ENCODE results near the gene PCNX1.

Gene PCNX1

DNA sequence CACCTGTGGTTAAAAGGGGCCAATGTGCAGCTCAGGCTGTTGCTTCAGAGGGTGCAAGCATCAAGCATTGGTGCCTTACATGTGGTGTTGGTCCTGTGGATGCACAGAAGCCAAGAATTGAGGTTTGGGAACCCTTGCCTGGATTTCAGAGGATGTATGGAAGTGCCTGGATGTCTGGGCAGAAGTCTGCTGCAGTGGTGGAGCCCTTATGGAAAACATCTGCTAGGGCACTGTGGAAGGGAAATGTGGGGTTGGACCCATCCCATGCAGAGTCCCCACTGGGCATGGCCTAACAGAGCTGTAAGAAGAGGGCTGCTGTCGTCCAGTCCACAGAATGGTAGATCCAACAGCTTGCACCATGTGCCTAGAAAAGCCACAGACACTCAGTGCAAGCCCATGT is 36.6 kb downstream of the PCNX1 start:
- Mint-ChIP-seq H3K4me1 (ENCODE audit: low read depth) (peaks cover 70% of the 10 kb centered on the region), H3K27ac (no peak overlapping the region), H3K27me3 (no peaks in the 10 kb centered on the region), H3K4me3 (no peak overlapping the region), H3K36me3 (ENCODE audit: low read depth) (peaks cover 85% of the 10 kb centered on the region), H3K9me3 (peaks cover 47% of the 10 kb centered on the region)
- no peak for DNase-seq

DNA sequence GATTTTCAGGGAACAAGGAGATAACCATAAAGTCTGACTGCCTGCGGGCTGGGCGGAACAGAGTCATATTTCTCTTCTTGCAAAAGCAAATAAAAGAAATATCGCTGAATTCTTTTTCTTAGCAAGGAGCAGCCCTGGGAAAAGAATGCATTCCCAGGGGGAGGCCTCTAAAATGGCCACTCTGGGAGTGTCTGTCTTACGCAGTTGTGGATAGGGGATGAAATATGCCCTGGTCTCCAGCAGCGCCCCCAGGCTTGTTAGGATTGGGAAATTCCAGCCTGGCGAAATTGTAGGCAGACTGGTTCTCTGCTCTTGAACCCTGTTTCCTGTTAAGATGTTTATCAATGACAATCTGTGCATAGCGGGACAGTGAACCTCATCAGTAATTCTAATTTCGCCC is 40.5 kb downstream of the PCNX1 start:
- H3K4me1 Mint-ChIP-seq (ENCODE audit: low read depth): peaks cover 38% of the 10 kb centered on the region
- H3K27me3 Mint-ChIP-seq: no peaks in the 10 kb centered on the region
- peaks cover 34% of the 10 kb centered on the region for H3K9me3 Mint-ChIP-seq
- no peak overlapping the region for H3K27ac Mint-ChIP-seq
- DNase-seq: no peak
- H3K4me3 Mint-ChIP-seq: no peak overlapping the region
- peaks cover 75% of the 10 kb centered on the region for H3K36me3 Mint-ChIP-seq (ENCODE audit: low read depth)

DNA sequence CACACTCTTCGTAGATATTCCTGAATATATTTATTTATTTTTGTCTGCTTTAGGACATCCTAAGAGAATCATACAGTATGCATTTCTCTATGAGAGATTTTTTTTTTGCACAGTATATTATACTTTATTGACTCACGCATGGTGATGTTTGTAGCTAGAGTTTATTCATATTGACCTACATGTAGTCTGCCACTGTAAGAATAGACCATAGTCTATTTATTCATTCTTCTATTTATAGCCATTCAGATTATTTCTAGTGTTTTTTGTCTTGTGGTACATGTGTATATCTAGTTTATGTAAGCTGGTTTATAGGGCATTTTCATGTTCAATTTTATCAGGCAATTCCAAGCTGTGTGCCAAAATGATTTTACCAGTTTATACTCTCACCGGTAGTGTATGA is 45.2 kb downstream of the PCNX1 start:
- H3K36me3 Mint-ChIP-seq (ENCODE audit: low read depth): peaks cover 45% of the 10 kb centered on the region
- no peaks in the 10 kb centered on the region for H3K27me3 Mint-ChIP-seq
- peaks cover 5% of the 10 kb centered on the region for H3K9me3 Mint-ChIP-seq
- no peak overlapping the region for H3K4me3 Mint-ChIP-seq
- no peak for DNase-seq
- H3K27ac Mint-ChIP-seq: peak overlapping the region; percentile 65
- peaks cover 41% of the 10 kb centered on the region for H3K4me1 Mint-ChIP-seq (ENCODE audit: low read depth)

DNA sequence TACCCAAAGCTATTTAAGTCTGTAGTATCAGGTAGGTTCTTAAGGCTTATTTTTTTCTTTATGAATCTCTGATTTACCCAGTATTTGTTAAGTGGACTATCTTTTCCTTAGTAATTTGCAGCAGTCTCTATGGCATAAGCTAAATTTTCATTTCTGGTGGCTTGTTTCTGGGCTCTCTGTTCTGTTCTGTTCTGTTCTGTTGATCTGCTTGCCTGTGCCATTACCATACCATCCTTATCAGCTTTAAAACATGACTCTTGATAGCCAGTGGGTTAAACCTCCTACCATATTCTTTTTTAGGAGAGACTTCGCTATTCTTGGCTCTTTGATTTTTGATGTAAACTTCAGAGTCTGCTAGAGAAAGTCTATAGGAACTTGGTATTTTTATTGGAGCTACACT is 46.8 kb downstream of the PCNX1 start:
- DNase-seq: no peak
- H3K36me3 Mint-ChIP-seq (ENCODE audit: low read depth): peaks cover 42% of the 10 kb centered on the region

DNA sequence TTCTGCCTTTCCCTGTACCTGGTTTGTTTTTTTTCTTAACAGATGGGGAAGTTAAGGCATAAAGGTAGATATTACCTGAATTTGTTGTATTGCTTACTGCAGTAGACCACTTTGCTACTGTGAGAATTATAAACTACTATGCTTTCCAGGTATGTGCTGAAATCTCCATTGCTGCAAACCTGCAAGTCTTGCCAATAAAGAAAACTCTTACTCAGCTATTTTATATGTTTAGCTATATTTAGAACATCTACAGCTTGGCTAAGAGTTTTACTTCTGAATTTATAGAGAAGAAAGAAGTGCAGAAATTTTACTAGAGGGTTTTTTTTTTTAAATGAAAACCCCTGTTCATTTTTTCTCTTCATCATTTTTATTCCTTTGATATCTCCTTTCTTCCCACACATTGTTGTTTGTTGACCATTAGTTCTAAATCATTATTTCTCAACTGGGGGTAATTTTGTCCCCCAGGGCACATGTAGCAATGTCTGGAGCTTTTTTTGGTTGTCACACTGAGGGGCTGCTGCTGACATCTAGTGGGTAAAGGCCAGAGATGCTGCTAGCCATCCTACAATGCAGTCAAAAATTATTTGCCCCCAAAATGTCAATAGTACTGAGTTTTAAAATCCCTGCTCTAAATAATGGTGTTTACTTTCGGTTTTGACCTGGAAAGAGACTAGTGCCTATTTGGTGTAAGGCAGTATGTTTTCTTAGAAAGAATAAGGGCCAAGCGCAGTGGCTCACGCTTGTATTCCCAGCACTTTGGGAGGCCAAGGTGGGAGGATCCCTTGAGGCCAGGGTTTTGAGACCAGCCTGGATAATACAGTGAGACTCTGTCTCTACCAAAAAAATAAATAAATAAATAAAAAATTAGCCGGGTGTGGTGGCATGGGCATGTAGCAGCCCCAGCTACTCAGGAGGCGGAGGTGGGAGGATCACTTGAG is 48.6 kb downstream of the PCNX1 start:
- peak overlapping the region; percentile 26 for H3K27ac Mint-ChIP-seq
- H3K4me1 Mint-ChIP-seq (ENCODE audit: low read depth): peaks cover 47% of the 10 kb centered on the region
- peaks cover 38% of the 10 kb centered on the region for H3K36me3 Mint-ChIP-seq (ENCODE audit: low read depth)
- no peak for DNase-seq
- no peak overlapping the region for H3K4me3 Mint-ChIP-seq
- H3K27me3 Mint-ChIP-seq: no peaks in the 10 kb centered on the region
- H3K9me3 Mint-ChIP-seq: no peaks in the 10 kb centered on the region

More for the DNA sequence above, 46.8 kb downstream of the PCNX1 start:
- H3K4me1 Mint-ChIP-seq (ENCODE audit: low read depth): peaks cover 47% of the 10 kb centered on the region
- H3K27ac Mint-ChIP-seq: peak overlapping the region; percentile 66
- H3K27me3 Mint-ChIP-seq: no peaks in the 10 kb centered on the region
- no peak overlapping the region for H3K4me3 Mint-ChIP-seq
- H3K9me3 Mint-ChIP-seq: no peaks in the 10 kb centered on the region

DNA sequence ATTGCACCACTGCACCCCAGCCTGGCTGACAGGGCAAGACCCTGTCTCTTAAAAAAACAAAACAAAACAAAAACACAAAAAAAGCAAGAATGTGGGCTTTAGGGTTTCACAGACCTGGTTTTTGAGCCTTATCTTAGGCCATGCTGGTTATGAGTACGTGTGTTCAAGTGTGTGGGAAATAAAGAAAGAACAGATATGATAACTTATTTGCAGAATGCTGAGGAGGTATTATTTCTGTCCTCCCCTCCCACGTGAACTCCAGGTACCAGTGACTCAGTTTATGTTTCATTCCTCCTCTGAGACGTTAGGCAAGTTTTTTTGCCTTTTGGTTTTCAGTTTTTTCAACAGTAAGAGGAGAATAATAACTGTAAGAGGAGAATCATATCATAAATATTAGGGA is 49.3 kb downstream of the PCNX1 start:
- no peaks in the 10 kb centered on the region for H3K27me3 Mint-ChIP-seq
- no peak overlapping the region for H3K4me3 Mint-ChIP-seq
- peak overlapping the region; percentile 49 for H3K27ac Mint-ChIP-seq
- peaks cover 37% of the 10 kb centered on the region for H3K36me3 Mint-ChIP-seq (ENCODE audit: low read depth)
- H3K4me1 Mint-ChIP-seq (ENCODE audit: low read depth): peaks cover 49% of the 10 kb centered on the region
- H3K9me3 Mint-ChIP-seq: no peaks in the 10 kb centered on the region
- DNase-seq: no peak

DNA sequence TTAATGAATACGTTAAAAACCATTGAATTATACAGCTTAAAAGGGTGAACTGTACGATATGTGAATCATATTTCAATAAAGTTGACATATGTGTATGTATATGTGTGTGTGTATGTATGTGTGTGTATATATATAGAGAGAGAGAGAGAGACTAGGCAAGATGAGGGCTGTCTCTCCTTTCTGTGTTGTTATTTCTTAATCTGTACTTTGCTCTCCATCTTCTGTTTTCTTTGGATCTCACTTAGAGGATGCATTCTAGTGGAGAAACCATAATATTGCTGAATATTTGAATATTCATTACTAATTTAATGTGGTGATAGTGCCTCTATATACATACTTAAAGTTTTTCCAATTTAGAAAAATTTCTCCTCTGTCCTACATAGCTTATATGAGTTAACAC is 50.5 kb downstream of the PCNX1 start:
- Mint-ChIP-seq H3K4me1 (ENCODE audit: low read depth) (peaks cover 52% of the 10 kb centered on the region), H3K36me3 (ENCODE audit: low read depth) (peaks cover 40% of the 10 kb centered on the region), H3K27me3 (no peaks in the 10 kb centered on the region), H3K27ac (peak overlapping the region; percentile 59), H3K4me3 (no peak overlapping the region), H3K9me3 (no peaks in the 10 kb centered on the region)
- no peak for DNase-seq

DNA sequence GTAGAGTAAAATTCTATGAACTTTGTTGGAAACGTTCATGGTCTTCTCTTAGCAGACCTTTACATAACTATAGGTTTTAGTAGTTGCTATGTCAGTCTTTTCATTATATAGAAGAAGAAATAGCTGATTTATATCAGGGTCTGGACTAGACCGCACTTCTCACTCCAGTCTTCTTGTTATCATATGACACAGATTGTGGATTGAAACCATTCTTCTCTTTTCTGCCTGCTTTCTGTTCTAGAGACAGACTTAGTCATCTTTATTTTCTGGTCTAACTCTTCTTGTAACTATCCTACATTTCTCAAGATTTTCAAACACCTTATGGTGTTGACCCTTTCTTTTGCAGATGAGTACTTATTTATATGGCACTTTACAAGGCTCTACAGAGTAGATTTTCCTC is 55.7 kb downstream of the PCNX1 start:
- Mint-ChIP-seq H3K36me3 (ENCODE audit: low read depth) (peaks cover 64% of the 10 kb centered on the region), H3K9me3 (no peaks in the 10 kb centered on the region), H3K27ac (peak overlapping the region; percentile 4), H3K4me3 (no peak overlapping the region), H3K4me1 (ENCODE audit: low read depth) (peaks cover 55% of the 10 kb centered on the region), H3K27me3 (no peaks in the 10 kb centered on the region)
- DNase-seq: no peak

DNA sequence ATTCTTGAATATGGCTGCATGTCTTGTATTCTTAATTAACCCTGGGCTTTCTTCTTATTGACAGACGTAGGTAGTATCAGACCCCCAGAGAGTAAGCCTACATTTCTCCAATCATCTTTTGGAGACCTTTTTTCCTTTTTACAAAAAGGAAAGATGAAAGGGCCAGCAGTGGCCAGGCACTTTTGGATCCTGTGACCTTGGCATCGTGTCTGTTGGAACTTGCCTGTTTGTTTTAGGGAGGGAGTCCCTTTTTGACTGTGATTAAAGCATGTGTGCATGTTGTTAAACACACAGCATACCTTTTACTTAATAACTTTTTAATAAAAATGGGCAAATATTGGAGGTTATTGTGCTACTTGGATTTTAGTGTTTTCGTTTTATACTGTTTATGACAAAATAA is 57.2 kb downstream of the PCNX1 start:
- Mint-ChIP-seq H3K9me3 (no peaks in the 10 kb centered on the region), H3K27ac (peak overlapping the region; percentile 47), H3K36me3 (ENCODE audit: low read depth) (peaks cover 69% of the 10 kb centered on the region), H3K4me1 (ENCODE audit: low read depth) (peaks cover 64% of the 10 kb centered on the region), H3K27me3 (no peaks in the 10 kb centered on the region), H3K4me3 (no peak overlapping the region)
- DNase-seq: no peak

DNA sequence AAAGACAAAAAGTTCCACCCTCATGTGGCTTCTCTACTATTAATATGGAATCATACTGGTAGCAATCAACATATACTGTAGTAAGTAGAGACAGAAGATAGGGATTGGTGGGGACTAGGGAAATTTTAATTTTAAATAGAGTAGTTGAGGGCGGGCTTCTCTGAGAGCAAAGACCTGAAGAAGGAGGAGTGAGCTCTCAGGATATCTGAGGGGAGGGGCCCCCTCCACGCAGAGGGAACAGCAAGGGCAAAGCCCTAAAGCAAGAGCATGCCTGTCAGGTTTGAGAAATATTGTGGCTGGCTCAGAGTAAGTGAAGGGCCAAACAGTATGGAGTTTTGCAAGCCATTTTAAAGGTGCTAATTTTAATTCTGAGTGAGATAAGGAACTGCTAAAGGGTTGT is 64.3 kb downstream of the PCNX1 start:
- DNase-seq: no peak
- peak overlapping the region; percentile 64 for H3K27ac Mint-ChIP-seq
- no peaks in the 10 kb centered on the region for H3K27me3 Mint-ChIP-seq
- H3K9me3 Mint-ChIP-seq: no peaks in the 10 kb centered on the region
- H3K4me3 Mint-ChIP-seq: no peak overlapping the region
- peaks cover 45% of the 10 kb centered on the region for H3K4me1 Mint-ChIP-seq (ENCODE audit: low read depth)
- H3K36me3 Mint-ChIP-seq (ENCODE audit: low read depth): peaks cover 48% of the 10 kb centered on the region

DNA sequence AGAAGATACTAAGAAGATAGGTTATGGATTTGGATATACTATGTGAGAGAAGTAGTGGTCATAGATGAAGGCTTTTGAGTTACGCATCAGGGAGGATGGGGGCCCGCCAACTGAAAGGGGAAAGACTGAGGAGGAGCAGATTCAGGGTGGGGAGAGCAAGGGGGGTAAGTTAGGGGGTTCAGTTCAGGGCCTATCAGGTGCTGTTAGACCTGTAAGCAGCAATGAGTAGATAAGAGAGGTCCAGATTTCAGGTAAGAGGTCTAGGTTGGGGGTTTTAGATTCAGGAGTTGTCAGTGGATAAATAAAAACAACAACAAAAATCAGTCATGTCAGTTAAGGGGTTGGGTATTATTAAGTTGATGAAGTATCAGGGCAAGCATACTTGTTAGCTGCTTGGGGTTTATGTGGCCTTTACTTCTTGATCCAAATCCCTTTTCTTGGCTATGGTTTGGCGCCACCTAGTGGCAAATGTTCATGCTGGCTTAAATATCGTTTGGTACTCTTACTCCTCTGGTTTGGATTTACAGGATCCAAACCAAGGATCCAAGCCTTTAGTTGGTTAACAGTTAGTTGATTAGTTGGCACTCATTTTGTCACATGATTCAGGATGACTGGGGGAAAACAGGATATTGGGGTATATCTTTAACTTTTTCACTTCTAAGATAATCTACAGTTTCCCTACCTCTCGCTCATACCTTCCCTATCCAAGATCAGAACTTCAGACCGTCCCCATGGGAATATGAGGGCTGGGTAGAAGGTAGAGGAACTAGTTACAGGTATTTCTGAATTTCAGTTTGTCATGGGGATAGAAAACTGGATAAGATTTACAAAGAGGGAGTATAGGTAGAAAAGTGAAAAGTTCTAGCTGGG is 65.1 kb downstream of the PCNX1 start:
- Mint-ChIP-seq H3K9me3 (no peaks in the 10 kb centered on the region), H3K36me3 (ENCODE audit: low read depth) (peaks cover 54% of the 10 kb centered on the region), H3K27me3 (no peaks in the 10 kb centered on the region), H3K27ac (peak overlapping the region; percentile 64), H3K4me1 (ENCODE audit: low read depth) (peaks cover 45% of the 10 kb centered on the region), H3K4me3 (no peak overlapping the region)
- DNase-seq: peak; percentile 80

DNA sequence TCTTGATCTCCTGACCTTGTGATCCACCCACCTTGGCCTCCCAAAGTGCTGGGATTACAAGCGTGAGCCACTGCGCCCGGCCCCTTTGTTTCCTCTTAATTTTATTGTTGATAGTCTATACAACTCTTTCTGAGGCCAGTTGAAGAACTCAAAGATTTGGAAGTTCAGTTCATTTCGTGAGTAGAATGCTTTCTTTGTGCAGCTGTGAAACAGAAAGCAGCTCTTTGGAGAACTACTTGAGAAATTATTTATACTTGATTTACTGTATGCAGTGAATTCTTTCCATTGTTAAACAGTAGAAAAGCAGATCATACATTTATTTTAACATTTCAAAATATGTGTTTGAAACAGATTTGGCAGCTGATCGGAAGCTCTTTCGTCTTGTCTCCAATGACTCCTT is 69.3 kb downstream of the PCNX1 start:
- peaks cover 61% of the 10 kb centered on the region for H3K4me1 Mint-ChIP-seq (ENCODE audit: low read depth)
- peak overlapping the region; percentile 23 for H3K27ac Mint-ChIP-seq
- H3K27me3 Mint-ChIP-seq: no peaks in the 10 kb centered on the region
- no peak overlapping the region for H3K4me3 Mint-ChIP-seq
- peaks cover 52% of the 10 kb centered on the region for H3K36me3 Mint-ChIP-seq (ENCODE audit: low read depth)
- no peak for DNase-seq
- H3K9me3 Mint-ChIP-seq: no peaks in the 10 kb centered on the region

DNA sequence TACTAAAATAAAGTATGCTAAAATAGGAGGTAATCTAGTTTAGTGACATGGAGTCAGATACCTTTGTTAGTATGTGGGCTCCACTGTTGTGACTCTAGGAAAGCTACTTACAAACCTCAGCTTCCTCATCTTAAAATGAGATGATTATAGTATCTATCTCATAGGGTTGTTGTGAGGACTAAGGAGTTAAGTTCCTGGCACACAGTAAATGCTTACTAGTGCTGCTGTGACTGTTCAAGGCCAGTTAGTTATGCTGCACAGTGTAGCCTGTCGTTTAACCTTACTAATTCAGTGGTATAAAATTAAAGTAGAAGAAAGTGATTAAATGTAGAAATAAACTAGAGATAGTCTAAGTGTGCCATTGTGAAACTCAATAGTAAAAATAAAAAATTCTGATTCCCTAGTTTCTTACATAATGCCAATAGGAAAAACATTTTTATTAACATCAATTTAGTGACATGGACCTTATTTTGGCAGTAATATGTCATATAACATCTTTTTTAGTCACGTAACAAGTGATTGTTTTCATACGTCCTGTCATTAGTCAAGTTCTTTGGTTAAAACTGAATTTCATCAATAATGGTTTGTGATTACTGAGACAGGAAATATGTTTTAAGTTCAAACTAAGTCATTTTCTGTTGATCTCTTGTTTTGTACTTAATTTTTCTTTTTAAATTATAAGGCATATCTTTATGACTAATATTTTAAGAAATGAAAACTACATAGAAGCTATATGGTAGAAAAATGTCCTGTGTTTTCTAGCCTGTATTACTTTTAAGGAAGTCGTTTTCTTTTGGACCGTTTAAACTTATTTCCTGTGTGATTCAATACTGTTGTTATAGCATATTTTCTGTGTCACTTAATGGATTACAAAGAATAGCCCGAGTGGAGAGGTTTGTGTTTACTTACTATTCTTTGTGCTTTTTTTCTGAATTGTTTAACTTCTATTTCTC is 74.0 kb downstream of the PCNX1 start:
- Mint-ChIP-seq H3K9me3 (no peaks in the 10 kb centered on the region), H3K36me3 (ENCODE audit: low read depth) (peaks cover 54% of the 10 kb centered on the region), H3K4me3 (peak overlapping the region; percentile 54), H3K27ac (peak overlapping the region; percentile 88), H3K4me1 (ENCODE audit: low read depth) (peaks cover 69% of the 10 kb centered on the region), H3K27me3 (no peaks in the 10 kb centered on the region)
- DNase-seq: no peak

DNA sequence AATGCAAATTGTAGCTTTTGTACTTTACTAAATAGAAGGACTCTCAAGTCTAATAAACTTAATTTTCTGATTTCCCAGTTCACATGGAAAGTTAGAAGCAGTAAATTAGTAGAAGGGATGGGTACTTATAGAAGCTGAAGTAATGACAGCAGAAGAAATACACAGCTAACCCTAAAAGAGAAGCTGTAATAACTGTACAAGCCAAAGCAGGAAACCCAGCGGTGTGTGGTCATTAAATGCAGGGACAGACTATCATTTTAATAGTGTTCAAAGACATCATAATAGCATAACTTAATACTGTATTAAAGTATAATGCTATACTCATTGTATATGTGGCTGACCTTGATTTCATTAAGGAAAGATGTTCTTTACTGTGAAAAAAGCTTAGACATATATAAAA is 74.9 kb downstream of the PCNX1 start:
- H3K9me3 Mint-ChIP-seq: no peaks in the 10 kb centered on the region
- no peak for DNase-seq
- peaks cover 69% of the 10 kb centered on the region for H3K4me1 Mint-ChIP-seq (ENCODE audit: low read depth)
- peaks cover 45% of the 10 kb centered on the region for H3K36me3 Mint-ChIP-seq (ENCODE audit: low read depth)
- no peak overlapping the region for H3K4me3 Mint-ChIP-seq
- peak overlapping the region; percentile 79 for H3K27ac Mint-ChIP-seq
- no peaks in the 10 kb centered on the region for H3K27me3 Mint-ChIP-seq

Data from activated T-cell treated with anti-CD3 and anti-CD28 coated beads, Interleukin-2, amount 50 U/mL, for 24 hours (primary cell).